Measurements from ENCODE around the gene EPN1.

DNA sequence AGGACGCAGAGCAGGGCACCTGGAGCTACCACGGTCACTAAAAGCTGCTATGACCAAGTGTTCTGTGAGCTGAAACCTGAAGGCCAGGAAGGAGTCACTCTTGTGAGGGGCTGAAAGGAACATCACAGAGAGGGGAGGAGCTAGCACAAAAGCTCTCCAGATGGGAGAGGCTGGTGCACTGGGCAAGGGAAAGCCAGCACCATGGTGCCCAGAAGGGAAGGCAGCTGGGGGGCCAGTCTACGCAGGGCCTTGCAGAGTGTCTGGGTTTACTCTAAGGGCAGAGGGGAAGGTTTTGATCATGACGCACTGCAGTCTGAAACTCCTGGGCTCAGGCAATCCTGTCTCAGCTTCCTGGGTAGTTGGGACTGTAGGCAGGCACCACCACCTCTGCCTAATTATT lies 38.3 kb upstream of the EPN1 start:
- TF ChIP-seq EZH2 (IDR thresholded peaks at IDR 0.05; ENCODE audit: low read length), result no peak
- TF ChIP-seq, protein P1, sequence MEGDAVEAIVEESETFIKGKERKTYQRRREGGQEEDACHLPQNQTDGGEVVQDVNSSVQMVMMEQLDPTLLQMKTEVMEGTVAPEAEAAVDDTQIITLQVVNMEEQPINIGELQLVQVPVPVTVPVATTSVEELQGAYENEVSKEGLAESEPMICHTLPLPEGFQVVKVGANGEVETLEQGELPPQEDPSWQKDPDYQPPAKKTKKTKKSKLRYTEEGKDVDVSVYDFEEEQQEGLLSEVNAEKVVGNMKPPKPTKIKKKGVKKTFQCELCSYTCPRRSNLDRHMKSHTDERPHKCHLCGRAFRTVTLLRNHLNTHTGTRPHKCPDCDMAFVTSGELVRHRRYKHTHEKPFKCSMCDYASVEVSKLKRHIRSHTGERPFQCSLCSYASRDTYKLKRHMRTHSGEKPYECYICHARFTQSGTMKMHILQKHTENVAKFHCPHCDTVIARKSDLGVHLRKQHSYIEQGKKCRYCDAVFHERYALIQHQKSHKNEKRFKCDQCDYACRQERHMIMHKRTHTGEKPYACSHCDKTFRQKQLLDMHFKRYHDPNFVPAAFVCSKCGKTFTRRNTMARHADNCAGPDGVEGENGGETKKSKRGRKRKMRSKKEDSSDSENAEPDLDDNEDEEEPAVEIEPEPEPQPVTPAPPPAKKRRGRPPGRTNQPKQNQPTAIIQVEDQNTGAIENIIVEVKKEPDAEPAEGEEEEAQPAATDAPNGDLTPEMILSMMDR (optimal IDR thresholded peaks at IDR 0.05 in 1 of 3, IDR thresholded peaks at IDR 0.05 in 1 of 3, conservative IDR thresholded peaks at IDR 0.05 in 1 of 3; ENCODE audit: extremely low read depth in 1 of 3, insufficient read depth in 2 of 3, low read length in 3 of 3), result no peak
